ENCODE measurements around the gene RNGTT.

RNGTT gene

GRCh38 chr6:88585276-88585692, 378.1 kb downstream of the RNGTT start:
- TF ChIP-seq CEBPB (IDR thresholded peaks at IDR 0.05) (no peak), FOXM1 (IDR thresholded peaks at IDR 0.05; ENCODE audit: borderline replicate concordance, low read depth) (no peak), ZBTB7A (IDR thresholded peaks at IDR 0.05; ENCODE audit: low read depth) (no peak), EGR1 (IDR thresholded peaks at IDR 0.05) (no peak), TEAD4 (IDR thresholded peaks at IDR 0.05) (no peak), TCF12 (IDR thresholded peaks at IDR 0.05; ENCODE audit: low read depth) (no peak), NFIC (IDR thresholded peaks at IDR 0.05) (no peak), YY1 (IDR thresholded peaks at IDR 0.05; ENCODE audit: low read depth) (no peak), EP300 (IDR thresholded peaks at IDR 0.05; ENCODE audit: borderline replicate concordance) (no peak)
- TF ChIP-seq, protein P1, sequence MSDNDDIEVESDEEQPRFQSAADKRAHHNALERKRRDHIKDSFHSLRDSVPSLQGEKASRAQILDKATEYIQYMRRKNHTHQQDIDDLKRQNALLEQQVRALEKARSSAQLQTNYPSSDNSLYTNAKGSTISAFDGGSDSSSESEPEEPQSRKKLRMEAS (IDR thresholded peaks at IDR 0.05), result no peak
- TF ChIP-seq, protein P2, sequence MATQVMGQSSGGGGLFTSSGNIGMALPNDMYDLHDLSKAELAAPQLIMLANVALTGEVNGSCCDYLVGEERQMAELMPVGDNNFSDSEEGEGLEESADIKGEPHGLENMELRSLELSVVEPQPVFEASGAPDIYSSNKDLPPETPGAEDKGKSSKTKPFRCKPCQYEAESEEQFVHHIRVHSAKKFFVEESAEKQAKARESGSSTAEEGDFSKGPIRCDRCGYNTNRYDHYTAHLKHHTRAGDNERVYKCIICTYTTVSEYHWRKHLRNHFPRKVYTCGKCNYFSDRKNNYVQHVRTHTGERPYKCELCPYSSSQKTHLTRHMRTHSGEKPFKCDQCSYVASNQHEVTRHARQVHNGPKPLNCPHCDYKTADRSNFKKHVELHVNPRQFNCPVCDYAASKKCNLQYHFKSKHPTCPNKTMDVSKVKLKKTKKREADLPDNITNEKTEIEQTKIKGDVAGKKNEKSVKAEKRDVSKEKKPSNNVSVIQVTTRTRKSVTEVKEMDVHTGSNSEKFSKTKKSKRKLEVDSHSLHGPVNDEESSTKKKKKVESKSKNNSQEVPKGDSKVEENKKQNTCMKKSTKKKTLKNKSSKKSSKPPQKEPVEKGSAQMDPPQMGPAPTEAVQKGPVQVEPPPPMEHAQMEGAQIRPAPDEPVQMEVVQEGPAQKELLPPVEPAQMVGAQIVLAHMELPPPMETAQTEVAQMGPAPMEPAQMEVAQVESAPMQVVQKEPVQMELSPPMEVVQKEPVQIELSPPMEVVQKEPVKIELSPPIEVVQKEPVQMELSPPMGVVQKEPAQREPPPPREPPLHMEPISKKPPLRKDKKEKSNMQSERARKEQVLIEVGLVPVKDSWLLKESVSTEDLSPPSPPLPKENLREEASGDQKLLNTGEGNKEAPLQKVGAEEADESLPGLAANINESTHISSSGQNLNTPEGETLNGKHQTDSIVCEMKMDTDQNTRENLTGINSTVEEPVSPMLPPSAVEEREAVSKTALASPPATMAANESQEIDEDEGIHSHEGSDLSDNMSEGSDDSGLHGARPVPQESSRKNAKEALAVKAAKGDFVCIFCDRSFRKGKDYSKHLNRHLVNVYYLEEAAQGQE (IDR thresholded peaks at IDR 0.05; ENCODE audit: low read depth), result no peak

- no peak for TF ChIP-seq TCF12 (IDR thresholded peaks at IDR 0.05; ENCODE audit: low read depth)
- no peak for TF ChIP-seq CREB1 (IDR thresholded peaks at IDR 0.05; ENCODE audit: low read depth)
- TF ChIP-seq FOXM1 (IDR thresholded peaks at IDR 0.05; ENCODE audit: borderline replicate concordance, low read depth), result no peak
- TF ChIP-seq EP300 (IDR thresholded peaks at IDR 0.05; ENCODE audit: borderline replicate concordance), result no peak
- no peak for TF ChIP-seq ZBTB7A (IDR thresholded peaks at IDR 0.05; ENCODE audit: low read depth)
- TF ChIP-seq, protein P1 (IDR thresholded peaks at IDR 0.05), result no peak
- TF ChIP-seq YY1 (IDR thresholded peaks at IDR 0.05; ENCODE audit: low read depth), result no peak
- TF ChIP-seq USF1 (IDR thresholded peaks at IDR 0.05), result no peak
- no peak for TF ChIP-seq NFIC (IDR thresholded peaks at IDR 0.05)
- TF ChIP-seq RAD21 (IDR thresholded peaks at IDR 0.05; ENCODE audit: low read depth), result no peak
Measured at GRCh38 chr6:88584581-88585275, 378.7 kb downstream of the RNGTT start.

- TF ChIP-seq EP300 (IDR thresholded peaks at IDR 0.05; ENCODE audit: borderline replicate concordance) (no peak), TEAD4 (IDR thresholded peaks at IDR 0.05) (no peak), RAD21 (IDR thresholded peaks at IDR 0.05; ENCODE audit: low read depth) (no peak), CEBPB (IDR thresholded peaks at IDR 0.05) (no peak), ZBTB7A (IDR thresholded peaks at IDR 0.05; ENCODE audit: low read depth) (no peak), EGR1 (IDR thresholded peaks at IDR 0.05) (no peak)
- TF ChIP-seq, protein P1 (IDR thresholded peaks at IDR 0.05), result no peak
Measured at GRCh38 chr6:88577461-88577860, 386.0 kb downstream of the RNGTT start.

- TF ChIP-seq TAF1 (IDR thresholded peaks at IDR 0.05; ENCODE audit: low read depth) (no peak), TEAD4 (IDR thresholded peaks at IDR 0.05) (no peak), EGR1 (IDR thresholded peaks at IDR 0.05) (no peak), EP300 (IDR thresholded peaks at IDR 0.05; ENCODE audit: borderline replicate concordance) (no peak), NFIC (IDR thresholded peaks at IDR 0.05) (no peak), ZBTB7A (IDR thresholded peaks at IDR 0.05; ENCODE audit: low read depth) (no peak), RAD21 (IDR thresholded peaks at IDR 0.05; ENCODE audit: low read depth) (no peak), YY1 (IDR thresholded peaks at IDR 0.05; ENCODE audit: low read depth) (no peak), FOXM1 (IDR thresholded peaks at IDR 0.05; ENCODE audit: borderline replicate concordance, low read depth) (no peak), TCF12 (IDR thresholded peaks at IDR 0.05; ENCODE audit: low read depth) (no peak), CEBPB (IDR thresholded peaks at IDR 0.05) (no peak), CREB1 (IDR thresholded peaks at IDR 0.05; ENCODE audit: low read depth) (no peak), USF1 (IDR thresholded peaks at IDR 0.05) (no peak)
- TF ChIP-seq, protein P1 (IDR thresholded peaks at IDR 0.05), result no peak
- TF ChIP-seq, protein P2 (IDR thresholded peaks at IDR 0.05; ENCODE audit: low read depth), result no peak
Measured at GRCh38 chr6:88575536-88575935, 387.9 kb downstream of the RNGTT start.

GRCh38 chr6:88574651-88575050, 388.8 kb downstream of the RNGTT start:
- TF ChIP-seq TCF12 (IDR thresholded peaks at IDR 0.05; ENCODE audit: low read depth), result no peak
- no peak for TF ChIP-seq TAF1 (IDR thresholded peaks at IDR 0.05; ENCODE audit: low read depth)
- no peak for TF ChIP-seq NFIC (IDR thresholded peaks at IDR 0.05)
- TF ChIP-seq, protein P1 (IDR thresholded peaks at IDR 0.05), result no peak
- no peak for TF ChIP-seq RAD21 (IDR thresholded peaks at IDR 0.05; ENCODE audit: low read depth)
- TF ChIP-seq TEAD4 (IDR thresholded peaks at IDR 0.05), result no peak
- TF ChIP-seq, protein P2 (IDR thresholded peaks at IDR 0.05; ENCODE audit: low read depth), result no peak
- TF ChIP-seq CEBPB (IDR thresholded peaks at IDR 0.05), result no peak
- no peak for TF ChIP-seq CREB1 (IDR thresholded peaks at IDR 0.05; ENCODE audit: low read depth)
- no peak for TF ChIP-seq USF1 (IDR thresholded peaks at IDR 0.05)
- no peak for TF ChIP-seq EGR1 (IDR thresholded peaks at IDR 0.05)
- TF ChIP-seq FOXM1 (IDR thresholded peaks at IDR 0.05; ENCODE audit: borderline replicate concordance, low read depth), result no peak
- no peak for TF ChIP-seq YY1 (IDR thresholded peaks at IDR 0.05; ENCODE audit: low read depth)

Measured in Ishikawa (cell line).